Measurements from ENCODE around the gene CBARP. TPM values are rescaled to one million over a fixed set of nuclear protein-coding genes. Genes with fewer than 3 reads are reported as not detected.
A peak's percentile ranks its signal among the peaks of the same experiment; 100 is the strongest.

The CBARP gene
- total and polyA plus RNA-seq, 2 of the 13 experiments (the other 11 are each of a cell fraction or from before 2014, with no cell fraction given): 1.2 to 1.4 TPM

DNA sequence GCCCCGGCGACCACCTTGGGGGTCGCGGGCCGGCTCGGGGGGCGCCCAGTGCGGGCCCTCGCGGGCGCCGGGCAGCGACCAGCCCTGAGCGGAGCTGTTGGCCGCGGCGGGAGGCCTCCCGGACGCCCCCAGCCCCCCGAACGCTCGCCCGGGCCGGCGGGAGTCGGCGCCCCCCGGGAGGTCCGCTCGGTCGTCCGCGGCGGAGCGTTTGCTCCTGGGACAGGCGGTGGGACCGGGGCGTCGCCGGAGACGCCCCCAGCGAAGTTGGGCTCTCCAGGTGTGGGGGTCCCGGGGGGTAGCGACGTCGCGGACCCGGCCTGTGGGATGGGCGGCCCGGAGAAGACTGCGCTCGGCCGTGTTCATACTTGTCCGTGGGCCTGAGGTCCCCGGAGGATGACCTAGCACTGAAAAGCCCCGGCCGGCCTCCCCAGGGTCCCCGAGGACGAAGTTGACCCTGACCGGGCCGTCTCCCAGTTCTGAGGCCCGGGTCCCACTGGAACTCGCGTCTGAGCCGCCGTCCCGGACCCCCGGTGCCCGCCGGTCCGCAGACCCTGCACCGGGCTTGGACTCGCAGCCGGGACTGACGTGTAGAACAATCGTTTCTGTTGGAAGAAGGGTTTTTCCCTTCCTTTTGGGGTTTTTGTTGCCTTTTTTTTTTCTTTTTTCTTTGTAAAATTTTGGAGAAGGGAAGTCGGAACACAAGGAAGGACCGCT lies 31.5 kb downstream of the CBARP start:
- Histone ChIP-seq H3K4me2 (ENCODE audit: low read depth, low read length) (peak overlapping the region; percentile 87), H3K4me1 (ENCODE audit: insufficient read depth, low read length) (peaks cover 65% of the 10 kb centered on the region), H3K9me3 (ENCODE audit: low read length) (no peaks in the 10 kb centered on the region), H4K20me1 (ENCODE audit: insufficient read depth, low read length) (peaks cover 29% of the 10 kb centered on the region), H3K79me2 (ENCODE audit: insufficient read depth, low read length) (peaks cover 49% of the 10 kb centered on the region), H3K36me3 (replicated peaks in 1 of 2; ENCODE audit: control insufficient read depth in 1 of 2, insufficient read depth in 2 of 2, low read length in 2 of 2) (peaks cover 5 to 7% of the 10 kb centered on the region in 2 experiments; a peak in 4 of 5 replicates), H2AFZ (ENCODE audit: low read length) (no peak overlapping the region), H3K9ac (ENCODE audit: insufficient read depth, low read depth, low read length) (peak overlapping the region; percentile 82), H3K27ac (ENCODE audit: extremely low read length, insufficient read depth, low read length) (peak overlapping the region; percentile 61), H3K4me3 (replicated peaks in 1 of 3; ENCODE audit: insufficient read depth in 1 of 3, low read depth in 2 of 3, low read length in 3 of 3) (peak overlapping the region; percentile 65 to 92 (median 81)), H3K27me3 (ENCODE audit: control insufficient read depth in 1 of 2, insufficient read depth in 2 of 2, low read length in 2 of 2) (no peaks in the 10 kb centered on the region; a peak in 1 of 5 replicates)
- no peak for ATAC-seq
- ChIA-PET CTCF (ENCODE audit: low intra/inter-chr PET ratio, low total read pairs) (no interaction called here), POLR2A (interaction anchor here (1.2 kb wide), 1 partner anchor 108 kb away, joined by 5 read pairs; no protein-coding TSS in a partner anchor)
- TF ChIP-seq ZNF543 (CRISPR knock-in tag; IDR thresholded peaks at IDR 0.05) (0 out of 2 replicates have a peak, but pooled peaks have one; percentile 47), PHF8 (CRISPR knock-in tag; IDR thresholded peaks at IDR 0.05) (0 out of 2 replicates have a peak, but pooled peaks have one; percentile 14), ZBTB3 (CRISPR knock-in tag; IDR thresholded peaks at IDR 0.05; ENCODE audit: borderline replicate concordance, low read depth) (peak; percentile 5; the same call in 1 of the 2 replicates), ZBTB7B (CRISPR knock-in tag; IDR thresholded peaks at IDR 0.05) (0 out of 2 replicates have a peak, but pooled peaks have one; percentile 19), BRCA1 (CRISPR knock-in tag; IDR thresholded peaks at IDR 0.05) (no peak), ZNF768 (CRISPR knock-in tag; IDR thresholded peaks at IDR 0.05) (0 out of 2 replicates have a peak, but pooled peaks have one; percentile 28), DNMT3B (CRISPR knock-in tag; conservative IDR thresholded peaks at IDR 0.05) (no peak), NR2C2 (CRISPR knock-in tag; IDR thresholded peaks at IDR 0.05; ENCODE audit: borderline replicate concordance) (no peak), GABPB1 (CRISPR knock-in tag; IDR thresholded peaks at IDR 0.05) (0 out of 2 replicates have a peak, but pooled peaks have one; percentile 11)
- TF ChIP-seq, protein P1, sequence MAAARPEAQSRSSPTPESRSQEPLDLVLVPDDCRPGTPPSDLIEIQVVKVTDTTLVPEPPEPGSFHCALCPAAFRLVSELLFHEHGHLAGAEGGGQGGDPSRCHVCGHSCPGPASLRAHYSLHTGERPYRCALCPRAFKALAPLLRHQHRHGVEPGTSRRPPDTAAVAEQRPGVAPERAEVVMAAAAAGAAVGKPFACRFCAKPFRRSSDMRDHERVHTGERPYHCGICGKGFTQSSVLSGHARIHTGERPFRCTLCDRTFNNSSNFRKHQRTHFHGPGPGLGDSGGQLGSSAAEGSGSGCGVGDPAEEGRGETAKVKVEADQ (CRISPR knock-in tag; IDR thresholded peaks at IDR 0.05; ENCODE audit: borderline replicate concordance): peak; percentile 11; the same call in 1 of the 2 replicates
- TF ChIP-seq, protein P2, sequence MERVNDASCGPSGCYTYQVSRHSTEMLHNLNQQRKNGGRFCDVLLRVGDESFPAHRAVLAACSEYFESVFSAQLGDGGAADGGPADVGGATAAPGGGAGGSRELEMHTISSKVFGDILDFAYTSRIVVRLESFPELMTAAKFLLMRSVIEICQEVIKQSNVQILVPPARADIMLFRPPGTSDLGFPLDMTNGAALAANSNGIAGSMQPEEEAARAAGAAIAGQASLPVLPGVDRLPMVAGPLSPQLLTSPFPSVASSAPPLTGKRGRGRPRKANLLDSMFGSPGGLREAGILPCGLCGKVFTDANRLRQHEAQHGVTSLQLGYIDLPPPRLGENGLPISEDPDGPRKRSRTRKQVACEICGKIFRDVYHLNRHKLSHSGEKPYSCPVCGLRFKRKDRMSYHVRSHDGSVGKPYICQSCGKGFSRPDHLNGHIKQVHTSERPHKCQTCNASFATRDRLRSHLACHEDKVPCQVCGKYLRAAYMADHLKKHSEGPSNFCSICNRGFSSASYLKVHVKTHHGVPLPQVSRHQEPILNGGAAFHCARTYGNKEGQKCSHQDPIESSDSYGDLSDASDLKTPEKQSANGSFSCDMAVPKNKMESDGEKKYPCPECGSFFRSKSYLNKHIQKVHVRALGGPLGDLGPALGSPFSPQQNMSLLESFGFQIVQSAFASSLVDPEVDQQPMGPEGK (CRISPR knock-in tag; IDR thresholded peaks at IDR 0.05): 0 out of 2 replicates have a peak, but pooled peaks have one; percentile 4
- intact Hi-C loops (cut with micrococcal nuclease; ENCODE audit: unreplicated experiment) (no loop called here), in situ Hi-C loops (cut with HindIII; ENCODE audit: extremely low pct_ligation_motif_present, low pct_unique_long_range_greater_than_20kb) (no loop called here)
- FAIRE-seq: no peak
- no peak for DNase-seq (ENCODE audit: low spot score)
- BruUV-seq (replicated peaks): no TSS peak
- WGBS (ENCODE audit: low lambda C conversion rate): 1% methylated on average over 14 of the region's 78 CpGs
